ENCODE measurements around the gene HYI. TPM values are rescaled to one million over a fixed set of nuclear protein-coding genes. Genes with fewer than 3 reads are reported as not detected.

HYI gene
- total and polyA plus RNA-seq, 2 donors (not counting 1 experiment from before 2014, with no cell fraction given), result 26.3 to 36.5 TPM

DNA sequence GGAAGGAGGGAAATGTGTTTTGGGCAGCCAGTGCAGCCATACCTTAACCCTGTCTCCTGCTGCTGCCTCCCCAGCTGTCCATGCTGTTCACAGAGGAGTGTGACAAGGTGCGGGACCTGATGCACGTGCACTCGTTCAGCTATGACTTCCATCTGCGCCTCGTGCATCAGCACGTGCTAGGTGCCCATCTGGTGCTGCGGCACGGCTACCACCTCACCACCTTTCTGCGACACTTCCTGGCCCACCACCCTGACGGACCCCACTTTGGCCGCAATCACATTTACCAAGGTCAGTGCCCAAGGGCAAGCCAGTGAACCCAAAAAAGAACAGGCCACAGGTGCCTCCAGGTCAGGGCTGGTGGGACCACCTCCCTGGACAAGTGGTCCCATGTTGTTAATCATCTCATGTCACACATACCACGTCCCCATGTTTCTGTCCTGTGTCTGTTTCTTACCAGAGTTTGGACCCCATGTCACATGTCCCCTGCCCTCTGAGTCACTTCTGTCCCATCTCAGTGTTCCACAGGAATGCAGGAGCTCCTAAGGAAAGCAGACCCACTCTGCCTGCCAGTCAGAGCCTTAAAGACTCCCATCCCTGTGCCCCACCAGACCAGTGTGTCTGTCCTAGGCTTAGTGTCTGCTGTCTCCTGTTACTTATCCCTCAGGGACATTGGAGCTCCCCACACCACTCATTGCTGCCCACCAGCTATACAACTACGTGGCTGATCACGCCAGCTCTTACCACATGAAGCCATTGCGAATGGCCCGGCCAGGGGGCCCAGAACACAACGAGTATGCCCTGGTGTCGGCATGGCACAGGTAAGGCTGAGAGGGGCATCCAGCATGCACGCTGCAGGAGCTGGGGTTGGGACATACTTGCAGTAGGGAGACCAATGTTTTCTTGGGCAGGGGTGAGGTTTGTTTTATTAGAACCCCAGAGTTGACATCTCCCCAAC, 6.6 kb downstream of the HYI start:
- Histone ChIP-seq H3K27me3 (ENCODE audit: control insufficient read depth, insufficient read depth, low read length) (no peaks in the 10 kb centered on the region), H3K36me3 (ENCODE audit: control insufficient read depth, insufficient read depth, low read length) (peaks cover 52% of the 10 kb centered on the region), H3K4me3 (replicated peaks in 1 of 4; ENCODE audit: control extremely low read depth in 1 of 4, insufficient read depth in 1 of 4, low read depth in 3 of 4, low read length in 4 of 4) (no peak overlapping the region), H2AFZ (ENCODE audit: low read length) (no peak overlapping the region), H3K4me1 (ENCODE audit: control insufficient read depth, extremely low read depth, insufficient read depth, low read length) (peaks cover under 1% of the 10 kb centered on the region), H3K27ac (ENCODE audit: insufficient read depth, low read length) (no peak overlapping the region), H3K4me2 (ENCODE audit: extremely low read depth, insufficient read depth, low read length) (no peak overlapping the region), H4K20me1 (ENCODE audit: control insufficient read depth, extremely low read depth, insufficient read depth, low read length) (no peaks in the 10 kb centered on the region), H3K79me2 (ENCODE audit: control insufficient read depth, insufficient read depth, low read length) (peaks cover 4% of the 10 kb centered on the region), H3K9ac (ENCODE audit: insufficient read depth, low read length) (no peak overlapping the region), H3K9me3 (ENCODE audit: control insufficient read depth, insufficient read depth, low read depth, low read length) (no peaks in the 10 kb centered on the region)
- no peak for DNase-seq (ENCODE audit: low read depth in 2 of 2)
- TF ChIP-seq, protein P1, sequence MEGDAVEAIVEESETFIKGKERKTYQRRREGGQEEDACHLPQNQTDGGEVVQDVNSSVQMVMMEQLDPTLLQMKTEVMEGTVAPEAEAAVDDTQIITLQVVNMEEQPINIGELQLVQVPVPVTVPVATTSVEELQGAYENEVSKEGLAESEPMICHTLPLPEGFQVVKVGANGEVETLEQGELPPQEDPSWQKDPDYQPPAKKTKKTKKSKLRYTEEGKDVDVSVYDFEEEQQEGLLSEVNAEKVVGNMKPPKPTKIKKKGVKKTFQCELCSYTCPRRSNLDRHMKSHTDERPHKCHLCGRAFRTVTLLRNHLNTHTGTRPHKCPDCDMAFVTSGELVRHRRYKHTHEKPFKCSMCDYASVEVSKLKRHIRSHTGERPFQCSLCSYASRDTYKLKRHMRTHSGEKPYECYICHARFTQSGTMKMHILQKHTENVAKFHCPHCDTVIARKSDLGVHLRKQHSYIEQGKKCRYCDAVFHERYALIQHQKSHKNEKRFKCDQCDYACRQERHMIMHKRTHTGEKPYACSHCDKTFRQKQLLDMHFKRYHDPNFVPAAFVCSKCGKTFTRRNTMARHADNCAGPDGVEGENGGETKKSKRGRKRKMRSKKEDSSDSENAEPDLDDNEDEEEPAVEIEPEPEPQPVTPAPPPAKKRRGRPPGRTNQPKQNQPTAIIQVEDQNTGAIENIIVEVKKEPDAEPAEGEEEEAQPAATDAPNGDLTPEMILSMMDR (conservative IDR thresholded peaks at IDR 0.05 in 1 of 2, IDR thresholded peaks at IDR 0.05 in 1 of 2; ENCODE audit: low read depth in 1 of 2, low read length in 2 of 2), result no peak
- no peak for TF ChIP-seq EZH2 (IDR thresholded peaks at IDR 0.05; ENCODE audit: low read length, missing control alignments)

DNA sequence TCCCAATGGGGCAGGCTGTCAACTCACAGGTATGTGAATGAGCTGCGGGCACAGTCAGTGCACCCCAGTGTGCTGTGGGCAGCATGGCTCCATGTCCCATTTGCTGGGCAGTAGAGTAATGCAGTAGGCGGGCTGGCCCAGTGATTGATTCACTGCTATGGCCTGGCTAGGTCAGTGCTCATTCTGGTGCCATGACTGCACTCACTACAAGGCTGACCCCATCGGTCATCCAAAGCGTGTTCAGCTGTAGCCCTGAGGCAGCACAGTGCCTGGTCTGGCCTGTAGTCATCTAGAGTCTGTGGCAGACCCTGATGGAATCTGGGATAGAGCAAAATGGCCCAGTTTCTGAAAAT, 7.4 kb downstream of the HYI start:
- no peaks in the 10 kb centered on the region for H3K4me1 ChIP-seq (ENCODE audit: control insufficient read depth, extremely low read depth, insufficient read depth, low read length)
- TF ChIP-seq, protein P1 (conservative IDR thresholded peaks at IDR 0.05 in 1 of 2, IDR thresholded peaks at IDR 0.05 in 1 of 2; ENCODE audit: low read depth in 1 of 2, low read length in 2 of 2), result no peak
- no peak for TF ChIP-seq EZH2 (IDR thresholded peaks at IDR 0.05; ENCODE audit: low read length, missing control alignments)
- H3K9me3 ChIP-seq (ENCODE audit: control insufficient read depth, insufficient read depth, low read depth, low read length), result no peaks in the 10 kb centered on the region
- no peak for DNase-seq (ENCODE audit: low read depth in 2 of 2)
- no peak overlapping the region for H3K4me3 ChIP-seq (replicated peaks in 1 of 4; ENCODE audit: control extremely low read depth in 1 of 4, insufficient read depth in 1 of 4, low read depth in 3 of 4, low read length in 4 of 4)
- no peaks in the 10 kb centered on the region for H3K79me2 ChIP-seq (ENCODE audit: control insufficient read depth, insufficient read depth, low read length)
- peaks cover 48% of the 10 kb centered on the region for H3K36me3 ChIP-seq (ENCODE audit: control insufficient read depth, insufficient read depth, low read length)
- no peak overlapping the region for H3K4me2 ChIP-seq (ENCODE audit: extremely low read depth, insufficient read depth, low read length)
- H2AFZ ChIP-seq (ENCODE audit: low read length), result no peak overlapping the region
- no peaks in the 10 kb centered on the region for H3K27me3 ChIP-seq (ENCODE audit: control insufficient read depth, insufficient read depth, low read length)
- H3K27ac ChIP-seq (ENCODE audit: insufficient read depth, low read length), result no peak overlapping the region
- H4K20me1 ChIP-seq (ENCODE audit: control insufficient read depth, extremely low read depth, insufficient read depth, low read length), result no peaks in the 10 kb centered on the region
- H3K9ac ChIP-seq (ENCODE audit: insufficient read depth, low read length), result no peak overlapping the region

DNA sequence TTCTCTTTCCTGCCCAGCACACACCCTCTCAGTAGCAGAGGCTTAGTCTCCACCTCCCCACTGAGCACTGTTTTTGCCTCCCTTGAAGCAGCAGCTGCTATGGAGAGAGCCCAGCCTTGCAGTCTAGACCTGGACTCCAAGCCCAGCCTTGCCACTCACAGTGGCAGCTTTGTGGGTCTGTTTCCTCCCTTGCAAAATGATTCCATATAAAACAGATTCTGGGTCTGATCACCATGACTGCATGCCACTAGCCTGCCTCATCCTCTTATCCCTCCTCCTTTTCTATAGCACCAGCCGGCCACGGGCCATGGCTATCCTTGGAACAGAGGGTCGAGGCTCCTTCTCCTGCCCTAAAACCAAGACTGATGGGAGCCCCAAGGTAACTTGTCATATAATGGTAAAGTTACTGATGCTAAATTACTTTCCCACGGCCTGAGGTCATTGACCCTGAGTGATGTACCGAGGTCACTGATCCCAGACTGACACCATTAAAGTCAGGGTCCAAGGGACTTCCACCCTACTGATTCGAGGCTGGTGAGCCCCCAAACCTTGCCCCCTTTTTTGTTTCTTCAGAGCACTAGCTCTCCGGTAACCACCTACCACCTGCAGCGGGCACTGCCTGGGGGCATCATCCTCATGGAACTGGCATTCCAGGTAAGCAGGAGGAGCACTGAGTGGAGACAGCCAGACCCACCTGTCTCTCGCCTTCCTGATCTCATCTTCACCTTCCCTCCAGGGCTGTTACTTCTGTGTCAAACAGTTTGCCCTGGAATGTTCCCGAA, 7.9 kb downstream of the HYI start:
- no peak for DNase-seq (ENCODE audit: low read depth in 2 of 2)
- Histone ChIP-seq H3K27ac (ENCODE audit: insufficient read depth, low read length) (no peak overlapping the region), H3K36me3 (ENCODE audit: control insufficient read depth, insufficient read depth, low read length) (peaks cover 46% of the 10 kb centered on the region), H3K79me2 (ENCODE audit: control insufficient read depth, insufficient read depth, low read length) (no peaks in the 10 kb centered on the region), H4K20me1 (ENCODE audit: control insufficient read depth, extremely low read depth, insufficient read depth, low read length) (no peaks in the 10 kb centered on the region), H3K27me3 (ENCODE audit: control insufficient read depth, insufficient read depth, low read length) (no peaks in the 10 kb centered on the region), H3K9me3 (ENCODE audit: control insufficient read depth, insufficient read depth, low read depth, low read length) (no peaks in the 10 kb centered on the region), H2AFZ (ENCODE audit: low read length) (no peak overlapping the region), H3K4me1 (ENCODE audit: control insufficient read depth, extremely low read depth, insufficient read depth, low read length) (no peaks in the 10 kb centered on the region), H3K9ac (ENCODE audit: insufficient read depth, low read length) (no peak overlapping the region), H3K4me3 (replicated peaks in 1 of 4; ENCODE audit: control extremely low read depth in 1 of 4, insufficient read depth in 1 of 4, low read depth in 3 of 4, low read length in 4 of 4) (no peak overlapping the region), H3K4me2 (ENCODE audit: extremely low read depth, insufficient read depth, low read length) (no peak overlapping the region)
- TF ChIP-seq, protein P1 (conservative IDR thresholded peaks at IDR 0.05 in 1 of 2, IDR thresholded peaks at IDR 0.05 in 1 of 2; ENCODE audit: low read depth in 1 of 2, low read length in 2 of 2), result no peak
